GM12891 (cell line): ENCODE measurements around the gene SLC5A11.

Source experiments
- PAX5 ChIP-seq: IDR thresholded peaks from 2 replicates; pipeline ENCODE4 v1.6.1; 2011; ENCODE audit warnings: low read length, moderate library complexity, mild to moderate bottlenecking; ENCODE audit not compliant: insufficient read depth, severe bottlenecking
- POLR2A ChIP-seq: IDR thresholded peaks from 2 replicates; pipeline ENCODE4 v1.6.1; 2011; ENCODE audit warnings: low read depth, low read length, control low read depth
- POLR2AphosphoS5 ChIP-seq: IDR thresholded peaks from 2 replicates; pipeline ENCODE4 v1.6.1; 2011; ENCODE audit warnings: low read depth, low read length, control low read depth
- POU2F2 ChIP-seq: IDR thresholded peaks from 2 replicates; pipeline ENCODE4 v1.6.1; 2011; ENCODE audit warnings: low read depth, mild to moderate bottlenecking, control low read depth, low read length, moderate library complexity
- SPI1 ChIP-seq: IDR thresholded peaks from 2 replicates; pipeline ENCODE4 v1.6.1; 2011; ENCODE audit warnings: low read depth, low read length, control low read depth
- TAF1 ChIP-seq: IDR thresholded peaks from 2 replicates; pipeline ENCODE4 v1.6.1; 2011; ENCODE audit warnings: low read depth, low read length, control low read depth

DNA sequence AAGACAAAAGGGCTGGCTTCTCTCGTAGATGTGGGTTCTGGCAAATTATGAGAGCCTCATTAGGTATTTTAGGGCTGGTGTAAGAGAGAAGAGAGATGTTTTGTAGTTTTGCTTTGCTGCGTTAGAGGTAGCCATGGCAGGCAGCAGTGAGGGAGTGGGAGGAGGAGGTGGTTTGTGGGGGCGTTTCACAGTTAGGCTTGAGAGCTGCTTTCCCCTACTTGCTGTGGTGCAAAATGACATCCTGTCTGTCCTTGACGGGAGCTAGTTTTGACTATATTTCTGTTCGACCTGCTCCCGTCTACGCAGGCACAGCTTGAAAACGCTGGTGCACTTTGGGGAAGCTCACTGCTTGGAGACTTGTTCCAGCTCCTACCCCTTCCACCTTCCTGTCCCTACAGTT is 75.5 kb downstream of the SLC5A11 start:
- no peak for TF ChIP-seq POLR2AphosphoS5
- TF ChIP-seq POLR2A = no peak
- TF ChIP-seq TAF1 = no peak
- no peak for TF ChIP-seq POU2F2
- no peak for TF ChIP-seq SPI1
- TF ChIP-seq PAX5 = no peak
